Inferior parietal cortex (tissue), 1 donor: Measurements from ENCODE around the gene CLCA4.
"Not testable (repeated sequence)": the region's sequence is repeated elsewhere in the genome, so short reads cannot be mapped to it uniquely, and the experiment has no call there.

ENCODE experiments used
- DNase-seq: peaks from one replicate; pipeline ENCODE4 v3.0.0-alpha.2; 2016; ENCODE audit errors: extremely low spot score

CLCA4 gene

DNA sequence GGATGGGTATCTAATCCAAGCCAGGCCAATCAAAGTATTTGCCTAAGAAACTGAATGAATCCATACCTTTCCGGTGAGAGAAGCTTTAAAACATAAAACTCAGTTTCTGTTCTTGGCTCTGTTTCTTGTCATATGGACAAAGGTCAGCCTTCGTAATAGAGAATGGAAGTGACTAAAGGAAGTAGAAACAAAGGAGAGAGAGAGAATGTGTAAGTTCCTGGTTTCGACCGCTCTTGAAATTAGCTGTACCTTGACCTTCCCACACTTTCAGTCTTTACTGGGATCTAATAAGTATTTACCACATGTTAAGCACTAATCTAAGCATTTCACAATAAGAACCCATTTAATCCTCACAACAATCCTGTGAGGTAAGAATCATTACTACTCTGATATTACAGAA is 19.6 kb upstream of the CLCA4 start:
- no peak for DNase-seq

DNA sequence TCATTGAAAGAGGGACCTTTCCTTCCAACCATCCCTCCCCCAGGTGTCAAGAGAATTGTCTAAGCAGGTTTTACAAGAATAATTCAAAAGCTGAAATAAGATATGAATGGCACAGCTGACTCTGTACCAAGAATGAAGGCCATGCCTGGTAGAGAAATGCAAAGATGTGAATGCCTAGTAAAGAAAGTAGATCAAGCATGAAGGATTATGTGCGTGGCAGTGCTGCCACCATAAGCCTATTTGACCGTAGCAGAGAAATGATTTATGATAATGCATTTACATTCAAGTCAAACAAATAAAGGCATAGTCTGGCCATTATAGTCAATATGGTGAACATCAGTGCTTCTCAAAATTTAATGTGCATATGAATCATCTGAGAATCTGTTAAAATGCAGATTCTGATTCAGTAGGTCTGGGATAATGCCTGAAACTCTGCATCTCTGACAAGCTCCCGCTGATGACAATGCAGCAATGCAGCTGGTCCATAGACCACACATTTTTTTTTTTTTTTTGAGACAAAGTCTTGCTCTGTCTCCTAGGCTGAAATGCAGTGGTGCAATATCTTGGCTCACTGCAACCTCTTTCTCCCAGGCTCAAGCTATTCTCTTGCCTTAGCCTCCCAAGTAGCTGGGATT is 16.6 kb upstream of the CLCA4 start:
- no peak for DNase-seq

DNA sequence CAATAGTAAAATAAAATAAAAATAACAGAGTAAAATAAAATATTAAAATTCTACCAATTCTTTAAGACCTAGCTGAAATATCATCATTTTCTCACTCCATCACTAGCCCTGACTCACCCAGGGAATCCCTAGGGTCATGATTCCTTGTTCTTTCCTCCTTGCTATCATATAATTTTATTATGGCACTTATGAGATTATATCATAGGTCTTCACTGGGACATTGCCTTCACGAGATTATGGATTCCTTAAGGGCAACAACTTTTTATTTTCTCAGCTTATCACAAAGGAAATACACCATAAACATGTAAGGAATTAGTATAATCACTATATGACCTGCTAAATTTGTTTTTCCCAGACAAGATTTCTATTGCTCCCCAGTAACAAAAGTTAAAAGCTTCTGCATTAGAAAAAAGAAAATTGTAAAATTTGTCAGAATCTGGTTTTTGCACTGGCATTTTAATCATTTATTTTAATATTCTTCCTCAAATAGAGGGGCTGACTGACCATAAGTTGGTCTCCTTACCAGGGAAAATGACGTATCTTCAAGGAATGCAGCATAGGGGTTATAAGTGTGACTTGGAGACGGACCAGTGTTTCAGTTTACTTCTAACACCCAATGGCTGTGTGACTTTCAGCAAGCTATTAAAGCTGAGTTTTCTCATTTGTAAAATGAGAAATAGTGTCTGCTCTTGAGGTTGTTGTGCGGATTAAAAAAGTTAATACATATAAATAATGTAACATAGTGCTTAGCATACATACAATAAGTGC is 8.8 kb upstream of the CLCA4 start:
- no peak for DNase-seq

DNA sequence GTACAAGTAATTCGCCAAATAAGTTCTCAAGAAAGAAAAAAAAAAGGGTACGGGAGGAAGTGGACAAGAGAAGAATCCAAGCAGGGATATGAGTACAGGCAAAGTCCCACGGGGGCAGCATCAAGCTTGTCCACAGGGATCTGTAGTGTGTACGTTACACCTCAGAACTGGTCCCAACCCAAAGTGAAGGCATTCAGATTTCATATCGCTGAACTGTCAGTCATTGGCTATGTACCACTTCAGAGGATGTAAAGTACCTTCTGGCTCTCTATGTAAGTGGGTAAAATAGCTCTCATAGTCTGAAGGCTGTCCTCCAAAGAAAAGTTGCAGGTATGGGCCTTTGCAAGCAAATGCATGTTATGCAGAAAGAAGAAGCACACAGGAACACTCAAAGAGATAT is 8.1 kb upstream of the CLCA4 start:
- no peak for DNase-seq

DNA sequence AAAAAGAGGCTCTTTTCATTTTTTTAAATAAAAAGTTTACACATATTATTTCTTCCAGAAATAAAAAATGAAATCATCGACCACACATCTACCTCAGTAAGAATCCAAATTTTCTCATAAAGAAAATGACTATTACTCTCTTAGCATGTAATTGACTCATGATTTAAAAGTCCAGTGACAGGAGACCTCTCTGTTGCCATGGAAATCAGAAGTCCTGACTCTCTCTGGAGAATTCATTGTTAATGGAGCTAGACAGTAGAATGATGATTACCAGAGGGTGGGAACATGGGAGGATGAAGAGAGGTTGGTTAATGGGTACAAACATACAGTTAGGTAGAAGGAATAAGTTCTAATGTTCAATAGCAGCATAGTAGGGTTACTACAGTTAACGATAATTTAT is 5.0 kb upstream of the CLCA4 start:
- DNase-seq: no peak

DNA sequence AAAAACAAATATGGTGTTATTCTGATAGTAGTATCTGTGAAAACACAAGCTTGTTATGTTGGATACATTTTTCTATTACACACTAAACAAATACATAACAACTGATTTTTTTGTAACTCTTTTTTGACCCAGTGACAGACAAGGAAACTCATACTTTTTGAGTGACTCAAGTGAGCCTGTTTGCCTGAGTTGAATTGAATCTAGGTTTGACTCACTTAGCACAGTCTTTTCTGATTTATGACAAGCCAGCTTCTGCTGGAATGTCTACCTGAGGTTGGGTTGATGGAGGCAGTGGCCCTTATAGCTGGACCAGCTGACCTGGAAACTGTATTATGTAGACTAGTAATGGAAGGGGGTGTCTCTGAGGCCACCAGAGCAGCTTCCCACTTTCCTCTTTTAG is 4.2 kb upstream of the CLCA4 start:
- no peak for DNase-seq

DNA sequence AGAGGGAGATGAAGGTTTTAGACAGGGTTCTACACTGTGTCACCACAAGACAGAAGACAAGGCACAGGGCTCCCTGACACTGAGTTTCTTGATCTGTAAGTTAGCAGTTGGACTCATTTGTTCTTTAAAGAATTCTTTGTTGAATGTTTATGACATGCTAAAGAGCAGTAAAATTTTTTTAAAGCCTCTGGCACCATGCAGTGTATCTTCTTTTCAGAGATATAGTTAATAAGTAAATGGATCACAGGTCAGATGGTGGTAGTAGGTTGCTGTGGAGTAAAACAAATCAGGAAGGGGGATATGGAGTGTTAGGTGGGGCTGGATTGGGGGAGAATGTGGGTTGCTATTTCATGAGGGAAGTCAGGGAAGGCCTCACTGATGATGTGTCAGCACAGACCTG is 2.0 kb downstream of the CLCA4 start:
- DNase-seq: no peak

DNA sequence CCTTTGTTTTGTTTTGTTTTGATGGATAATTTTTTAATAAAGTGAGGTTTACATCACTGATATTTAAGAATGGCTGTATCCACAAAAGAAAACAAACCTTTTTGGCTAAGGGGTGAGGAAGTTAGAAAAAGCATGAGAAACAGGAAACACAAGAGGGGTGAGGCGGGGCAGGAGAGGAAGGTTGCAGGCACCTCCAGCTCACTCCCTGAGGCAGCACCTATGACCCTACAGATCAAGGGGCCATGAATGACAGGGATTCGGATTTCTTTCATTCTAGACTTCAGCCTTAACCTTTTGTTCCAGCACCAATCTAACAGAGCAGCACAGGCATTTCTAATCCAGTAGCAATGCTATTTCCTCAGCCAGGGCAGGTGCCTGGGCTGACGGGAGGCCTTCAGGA is 4.4 kb downstream of the CLCA4 start:
- no peak for DNase-seq

DNA sequence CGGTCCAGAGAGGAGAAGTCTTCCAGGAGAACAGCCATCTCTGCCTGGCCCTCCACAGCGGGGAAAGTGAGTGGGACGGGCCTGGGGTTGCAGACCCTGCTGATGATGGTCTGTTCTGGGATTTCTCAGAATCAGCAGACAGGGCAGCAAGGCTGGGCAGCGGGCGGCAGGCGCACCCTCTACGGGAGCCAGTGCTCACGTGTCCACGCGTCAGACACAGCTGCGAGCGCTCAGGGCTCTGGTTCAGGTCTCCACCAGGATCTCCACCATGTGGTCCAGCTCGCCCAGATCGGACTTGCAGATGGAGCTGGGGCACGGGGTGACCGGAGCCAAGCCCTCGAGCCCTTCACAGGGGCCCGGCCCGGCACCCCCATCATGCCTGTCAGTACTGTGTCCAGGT is 5.5 kb downstream of the CLCA4 start:
- DNase-seq: no peak

DNA sequence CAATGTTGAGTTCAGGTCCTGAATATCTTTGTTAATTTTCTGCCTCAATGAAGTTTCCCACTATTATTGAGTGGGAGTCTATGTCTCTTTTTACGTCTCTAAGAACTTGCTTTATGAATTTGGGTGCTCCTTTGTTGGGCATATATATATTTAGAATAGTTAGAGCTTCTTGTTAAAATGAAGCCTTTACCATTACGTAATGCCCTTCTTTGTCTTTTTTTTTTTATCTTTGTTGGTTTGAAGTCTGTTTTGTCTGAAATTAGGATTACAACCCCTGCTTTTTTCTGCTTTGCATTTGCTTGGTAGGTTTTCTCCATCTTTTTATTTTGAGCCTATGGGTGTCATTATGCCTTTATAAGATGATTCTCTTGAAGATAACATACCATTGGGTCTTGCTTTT is 10.9 kb downstream of the CLCA4 start:
- no peak for DNase-seq

DNA sequence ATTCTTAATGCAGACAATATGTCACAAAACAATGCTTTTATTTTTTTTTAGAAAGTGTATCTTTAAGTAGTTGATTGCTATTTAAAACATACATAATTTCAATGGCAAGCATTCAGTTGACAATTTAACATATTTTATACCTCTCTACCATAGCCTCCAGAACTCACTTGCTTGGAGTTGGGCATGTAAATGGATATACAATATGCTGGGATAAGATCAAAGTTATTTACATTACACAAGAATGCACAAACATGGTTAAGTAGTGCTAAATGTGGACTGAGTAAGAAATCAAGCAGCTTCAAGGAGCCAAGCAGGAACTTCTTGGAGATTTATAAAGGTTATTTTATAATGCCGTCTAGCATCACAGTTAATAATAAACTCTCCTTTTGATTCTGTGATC is 17.0 kb downstream of the CLCA4 start:
- no peak for DNase-seq

DNA sequence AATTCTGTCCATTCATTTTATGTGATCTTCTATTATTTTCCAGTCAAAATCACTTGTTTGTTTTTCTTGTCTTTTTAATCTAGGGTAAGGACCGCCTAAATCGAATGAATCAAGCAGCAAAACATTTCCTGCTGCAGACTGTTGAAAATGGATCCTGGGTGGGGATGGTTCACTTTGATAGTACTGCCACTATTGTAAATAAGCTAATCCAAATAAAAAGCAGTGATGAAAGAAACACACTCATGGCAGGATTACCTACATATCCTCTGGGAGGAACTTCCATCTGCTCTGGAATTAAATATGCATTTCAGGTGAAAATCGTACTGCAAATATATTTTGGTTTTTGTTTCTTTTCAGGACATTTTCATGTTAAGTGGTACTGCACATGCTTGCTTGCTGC is 20.5 kb downstream of the CLCA4 start:
- no peak for DNase-seq

DNA sequence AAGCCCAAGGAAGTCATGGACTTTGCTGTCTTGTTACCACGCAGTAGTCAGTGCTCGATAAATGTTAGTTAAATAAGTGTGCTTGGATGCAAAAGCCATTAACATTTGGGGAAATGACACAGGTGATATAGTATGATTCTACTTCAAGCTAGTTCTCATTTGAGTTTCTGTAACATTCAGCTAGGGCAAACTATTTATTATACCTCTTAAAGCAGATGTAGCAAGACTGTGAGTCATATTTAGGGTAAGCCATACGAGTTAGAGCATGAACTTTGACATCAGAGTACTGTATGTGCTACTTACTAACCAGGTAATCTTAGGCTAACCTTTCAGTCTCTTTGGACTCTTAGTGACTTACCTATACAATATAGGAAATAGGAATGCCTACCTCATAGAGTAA is 21.0 kb downstream of the CLCA4 start:
- DNase-seq: no peak

DNA sequence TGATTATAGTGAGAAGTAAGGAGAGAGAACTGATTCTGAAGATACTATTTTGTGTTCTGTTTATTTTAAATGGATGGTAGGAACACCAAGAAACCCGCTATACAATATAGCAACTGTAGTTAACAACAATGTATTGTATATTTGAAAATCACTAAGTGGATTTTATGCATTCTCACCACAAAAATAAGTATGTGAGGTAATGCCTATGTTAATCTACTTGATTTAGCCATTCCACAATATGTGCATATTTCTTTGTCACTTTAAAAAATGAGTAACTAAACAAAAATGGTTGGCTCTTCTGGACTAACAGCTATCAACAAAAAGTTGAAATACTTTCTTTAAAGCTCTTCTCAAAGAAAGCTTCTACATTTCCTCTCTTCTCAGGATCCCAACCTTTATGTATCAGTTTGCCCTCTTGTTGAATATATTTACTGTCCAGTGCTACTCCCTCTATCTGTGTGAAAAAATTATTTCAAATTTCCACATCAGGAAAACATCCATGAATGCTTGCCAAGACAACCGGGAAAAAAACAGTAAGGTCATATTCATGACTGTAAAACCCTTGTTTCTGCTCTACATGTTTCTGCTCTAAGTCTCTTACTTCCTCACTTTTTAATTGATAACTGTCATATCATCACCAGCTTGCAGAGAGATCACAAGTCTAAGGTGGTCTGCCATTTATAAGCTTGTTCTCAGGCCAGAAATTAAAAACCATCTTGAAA is 27.0 kb downstream of the CLCA4 start:
- DNase-seq: no peak

DNA sequence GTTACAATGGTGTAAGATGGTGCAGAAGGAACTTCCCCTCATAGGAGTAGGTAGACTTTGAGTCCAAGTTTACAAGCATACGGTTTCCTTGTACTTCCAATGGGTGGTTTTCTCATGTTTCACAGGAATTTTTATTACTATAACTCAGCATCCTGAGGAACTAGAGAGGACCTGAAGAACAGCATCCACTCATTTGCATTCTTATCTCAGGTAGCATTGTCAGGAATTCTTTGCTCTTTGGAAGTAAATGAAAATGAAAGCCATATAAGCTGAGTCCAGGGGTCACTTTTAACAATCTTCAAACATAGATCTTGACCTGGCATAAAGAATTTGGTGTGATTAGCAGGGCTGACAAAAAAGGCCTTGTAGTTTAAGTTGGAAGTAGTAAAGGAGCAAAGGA is 34.4 kb downstream of the CLCA4 start:
- DNase-seq: no peak

DNA sequence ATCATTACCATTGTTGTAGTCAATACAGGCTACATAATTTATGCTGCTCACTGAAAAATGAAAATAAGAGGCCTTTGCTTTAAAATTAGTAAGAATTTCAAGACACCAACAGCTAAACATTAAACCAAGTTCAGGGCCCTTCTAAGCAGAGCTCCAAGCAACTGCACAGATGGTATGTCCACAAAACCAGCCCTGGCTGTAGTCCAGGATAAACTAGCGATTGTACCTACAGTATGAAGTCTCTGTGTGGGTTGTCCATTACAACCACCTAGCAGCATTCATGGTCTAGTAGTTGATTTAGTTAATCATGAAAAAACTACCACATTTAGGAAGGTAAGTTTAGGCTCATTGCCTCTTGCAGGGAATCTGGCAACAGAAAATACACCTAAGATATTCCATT is 35.3 kb downstream of the CLCA4 start:
- no peak for DNase-seq

DNA sequence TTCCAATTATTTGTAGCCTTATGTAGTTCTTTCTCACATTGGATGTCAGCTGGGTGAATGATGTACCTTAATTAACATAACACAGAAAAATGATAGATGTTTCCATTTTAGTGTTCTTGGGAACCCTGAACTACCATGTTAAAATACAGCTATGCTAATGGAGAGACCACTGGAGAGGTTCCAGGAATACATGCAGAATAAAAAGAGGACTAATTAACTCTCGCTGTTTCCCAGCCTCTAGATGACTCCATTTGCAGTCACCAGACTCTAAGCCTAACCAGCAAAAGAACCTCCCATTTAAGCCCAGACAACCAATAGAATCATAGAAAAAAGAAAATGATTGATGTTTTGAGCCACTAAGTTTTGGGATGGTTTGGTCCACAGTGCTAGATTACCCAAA is 36.2 kb downstream of the CLCA4 start:
- no peak for DNase-seq

DNA sequence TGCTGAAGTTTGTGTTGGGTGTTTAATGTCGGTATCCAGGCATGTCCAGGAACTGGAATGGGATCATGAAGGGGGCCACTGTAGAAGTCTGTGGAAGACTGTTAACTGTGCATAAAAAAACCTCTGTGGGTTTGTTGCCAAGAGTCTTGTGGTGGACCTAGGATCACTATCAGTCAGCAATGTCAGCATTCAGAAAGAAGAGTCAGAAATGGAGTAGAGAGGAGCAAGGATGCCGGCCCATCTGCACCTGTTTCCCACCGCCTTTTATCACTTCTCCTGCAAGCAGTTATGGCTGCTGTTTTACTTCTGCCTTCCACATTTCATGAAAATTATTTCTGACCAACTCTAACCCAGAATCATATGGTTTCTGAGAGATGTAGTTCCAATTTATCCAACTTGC is 36.7 kb downstream of the CLCA4 start:
- no peak for DNase-seq

DNA sequence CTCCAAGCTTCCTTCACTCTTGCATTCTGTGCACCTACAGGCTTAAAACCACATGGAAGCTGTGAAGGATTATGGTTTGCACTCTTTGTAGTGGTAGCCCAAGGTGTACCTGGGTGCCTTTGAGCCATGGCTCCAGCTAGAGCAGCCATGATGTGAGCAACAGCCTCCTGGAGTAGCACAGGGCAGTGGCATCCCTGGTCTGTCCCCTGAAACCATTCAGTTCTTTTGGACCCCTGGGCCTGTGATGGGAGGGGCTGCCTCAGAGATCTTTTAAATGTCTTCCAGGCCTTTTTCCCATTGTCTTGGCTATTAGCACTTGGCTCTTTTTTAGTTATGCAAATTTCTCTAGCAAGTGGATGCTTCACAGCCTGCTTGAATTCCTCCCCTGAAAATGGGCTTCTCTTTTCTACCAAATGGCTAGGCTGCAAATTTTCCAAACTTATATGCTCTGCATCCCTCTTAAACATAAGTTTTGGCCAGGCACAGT is 47.4 kb downstream of the CLCA4 start:
- DNase-seq: no peak

DNA sequence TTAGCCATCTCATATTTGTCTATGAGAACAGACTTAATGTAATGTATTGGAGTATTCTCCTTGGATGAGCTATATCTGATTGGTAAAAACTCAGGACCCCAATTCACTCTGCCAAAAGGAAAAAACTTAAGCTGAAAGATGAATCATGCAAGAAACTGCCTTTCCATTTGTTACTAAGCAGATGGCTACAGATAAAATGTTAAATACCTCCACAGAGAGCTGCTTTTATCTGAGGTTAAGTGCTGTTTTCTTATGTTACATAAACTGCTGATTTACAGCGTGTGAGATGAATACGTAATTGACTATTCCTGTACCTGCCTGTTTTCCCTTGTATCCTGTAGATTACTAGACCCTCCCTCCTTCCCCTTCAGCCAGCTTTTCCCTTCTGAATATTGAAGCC is 49.3 kb downstream of the CLCA4 start:
- DNase-seq: no peak

DNA sequence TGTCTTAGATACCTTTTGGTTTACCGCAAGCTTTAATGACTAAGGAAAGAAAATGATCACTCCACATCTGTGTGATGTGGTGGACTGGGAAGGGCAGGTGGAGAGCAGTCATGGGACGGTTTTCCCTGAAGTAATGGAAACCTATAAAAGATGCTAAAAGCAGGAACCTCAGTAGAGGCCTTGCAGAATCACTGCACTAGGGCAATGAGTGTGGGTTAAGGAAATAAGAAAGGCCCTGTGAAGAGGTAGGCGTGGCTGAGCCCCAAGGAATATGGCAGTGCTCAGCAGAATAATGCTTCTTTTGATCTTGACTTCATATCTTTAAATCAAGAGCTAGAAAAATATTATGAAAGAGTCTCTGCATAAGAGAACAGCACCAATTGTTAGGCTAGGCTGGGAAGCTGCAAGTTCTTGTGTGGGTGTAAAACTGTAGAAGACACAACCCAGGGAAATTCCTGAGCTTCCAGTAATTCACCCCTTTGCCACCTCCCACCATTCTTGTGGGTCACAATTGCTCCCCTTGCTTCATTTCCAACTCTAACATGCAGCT is 49.9 kb downstream of the CLCA4 start:
- DNase-seq: no peak

DNA sequence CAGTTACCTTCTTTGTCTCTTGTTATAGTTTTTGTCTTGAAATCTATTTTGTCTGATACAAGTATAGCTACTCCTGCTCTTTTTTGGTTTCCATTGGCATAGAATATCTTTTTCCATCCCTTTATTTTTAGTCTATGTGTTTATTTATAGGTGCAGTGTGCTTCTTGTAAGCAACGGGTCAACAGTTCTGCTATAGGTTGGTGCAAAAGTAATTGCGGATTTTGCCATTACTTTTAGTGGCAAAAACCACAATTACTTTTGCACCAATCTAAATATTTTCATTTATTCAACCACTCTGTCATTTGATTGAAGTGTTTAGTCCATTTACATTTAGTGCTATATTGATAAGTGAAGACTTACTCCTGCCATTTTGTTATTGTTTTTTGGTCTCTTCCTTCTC is 59.2 kb downstream of the CLCA4 start:
- not testable (repeated sequence) for DNase-seq

DNA sequence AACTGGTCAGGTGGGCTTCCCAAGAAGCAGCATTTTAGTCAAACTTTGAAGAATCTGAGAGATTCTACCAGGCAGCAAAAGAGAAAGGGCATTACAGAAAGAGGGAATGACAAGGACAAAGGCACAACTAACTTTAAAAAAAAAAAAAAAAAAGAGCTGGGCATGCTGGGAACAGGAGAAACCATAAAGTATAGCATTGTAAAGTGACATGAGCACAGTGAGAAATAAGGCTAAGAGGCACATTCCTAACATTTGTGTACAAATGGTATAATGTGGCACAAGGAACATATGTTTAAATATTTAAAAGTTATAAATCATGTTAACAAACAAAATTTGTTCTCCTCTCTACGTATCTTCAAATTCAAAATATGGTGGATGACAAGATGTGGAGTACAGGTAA is 69.6 kb downstream of the CLCA4 start:
- no peak for DNase-seq
